ENCODE data around the gene NSUN3. TPM values are rescaled to one million over a fixed set of nuclear protein-coding genes. Genes with fewer than 3 reads are reported as not detected.

NSUN3 gene
- total and polyA plus RNA-seq, 7 donors: 7.3 to 16.0 (median 9.0) TPM

- TF ChIP-seq CTCF (IDR thresholded peaks at IDR 0.05): no peak
- TF ChIP-seq EP300 (IDR thresholded peaks at IDR 0.05): no peak
- no peak for TF ChIP-seq POLR2AphosphoS5 (IDR thresholded peaks at IDR 0.05)
- no peak for TF ChIP-seq POLR2A (IDR thresholded peaks at IDR 0.05)
- H3K36me3 ChIP-seq: no peaks in the 10 kb centered on the region
Measured at GRCh38 chr3:94137377-94137776, 74.5 kb downstream of the NSUN3 start.

GRCh38 chr3:94146455-94146854 lies 83.6 kb downstream of the NSUN3 start:
- no peak overlapping the region for H3K4me3 ChIP-seq
- no peaks in the 10 kb centered on the region for H3K27me3 ChIP-seq
- no peak overlapping the region for H3K27ac ChIP-seq
- intact Hi-C loops (cut with DNase I): no loop called here
- 89 to 90% methylated on average over 4 of the region's 4 CpGs for WGBS, 2 donors
- TF ChIP-seq POLR2A (IDR thresholded peaks at IDR 0.05) (no peak), CTCF (IDR thresholded peaks at IDR 0.05) (no peak), POLR2AphosphoS5 (IDR thresholded peaks at IDR 0.05) (no peak), EP300 (IDR thresholded peaks at IDR 0.05) (no peak)
- no peaks in the 10 kb centered on the region for H3K36me3 ChIP-seq
- no peak for DNase-seq
- H3K9me3 ChIP-seq: no peaks in the 10 kb centered on the region
- H3K4me1 ChIP-seq: no peaks in the 10 kb centered on the region

More at GRCh38 chr3:94137377-94137776, 74.5 kb downstream of the NSUN3 start:
- Histone ChIP-seq H3K9me3 (no peaks in the 10 kb centered on the region), H3K27me3 (no peaks in the 10 kb centered on the region), H3K27ac (no peak overlapping the region), H3K4me3 (peak overlapping the region in 3 of 4 donors; percentile 15 to 30 (median 27)), H3K4me1 (peaks cover 0 to 6% (median 0%) of the 10 kb centered on the region in 4 donors)
- intact Hi-C loops (cut with DNase I): no loop called here
- WGBS, 2 donors: 71 to 73% methylated on average over 6 of the region's 6 CpGs
- DNase-seq: no peak

GRCh38 chr3:94147012-94147411 lies 84.2 kb downstream of the NSUN3 start:
- intact Hi-C loops (cut with DNase I): no loop called here
- Histone ChIP-seq H3K4me1 (no peaks in the 10 kb centered on the region), H3K36me3 (no peaks in the 10 kb centered on the region), H3K27me3 (no peaks in the 10 kb centered on the region), H3K4me3 (no peak overlapping the region), H3K9me3 (no peaks in the 10 kb centered on the region), H3K27ac (no peak overlapping the region)
- no peak for DNase-seq
- 82 to 85% methylated on average over 3 of the region's 3 CpGs for WGBS, 2 donors
- TF ChIP-seq CTCF (IDR thresholded peaks at IDR 0.05): no peak
- TF ChIP-seq POLR2AphosphoS5 (IDR thresholded peaks at IDR 0.05): no peak

- Histone ChIP-seq H3K36me3 (no peaks in the 10 kb centered on the region), H3K9me3 (no peaks in the 10 kb centered on the region), H3K27me3 (no peaks in the 10 kb centered on the region), H3K4me3 (no peak overlapping the region), H3K27ac (no peak overlapping the region), H3K4me1 (no peaks in the 10 kb centered on the region)
- TF ChIP-seq CTCF (IDR thresholded peaks at IDR 0.05) (no peak), POLR2A (IDR thresholded peaks at IDR 0.05) (no peak), POLR2AphosphoS5 (IDR thresholded peaks at IDR 0.05) (no peak), EP300 (IDR thresholded peaks at IDR 0.05) (no peak)
- DNase-seq: no peak
- intact Hi-C loops (cut with DNase I): no loop called here
- 54 to 56% methylated on average over 2 of the region's 2 CpGs for WGBS, 2 donors
Measured at GRCh38 chr3:94150113-94150512, 87.3 kb downstream of the NSUN3 start.

- intact Hi-C loops (cut with DNase I): no loop called here
- TF ChIP-seq CTCF (IDR thresholded peaks at IDR 0.05) (no peak), POLR2A (IDR thresholded peaks at IDR 0.05) (no peak), EP300 (IDR thresholded peaks at IDR 0.05) (no peak), POLR2AphosphoS5 (IDR thresholded peaks at IDR 0.05) (no peak)
- Histone ChIP-seq H3K4me1 (no peaks in the 10 kb centered on the region), H3K4me3 (no peak overlapping the region), H3K9me3 (no peaks in the 10 kb centered on the region), H3K27me3 (no peaks in the 10 kb centered on the region), H3K27ac (no peak overlapping the region), H3K36me3 (no peaks in the 10 kb centered on the region)
- WGBS, 2 donors: 61 to 92% methylated on average over 1 of the region's 1 CpG
- DNase-seq: no peak
Measured at GRCh38 chr3:94156626-94157025, 93.8 kb downstream of the NSUN3 start.
